Coronary artery (tissue), 2 donors: ENCODE results near the gene TLCD5.
A peak's percentile ranks its signal among the peaks of the same experiment; 100 is the strongest.

Experiments
- DNase-seq: peaks from one replicate; pipeline ENCODE4 v3.0.0-alpha.2; 2017; ENCODE audit warnings: low spot score
- H3K27ac ChIP-seq, 2 donors: fragments of 200-600 bp; sonication (generic); one replicate each; pipeline ENCODE4 v1.5.1; 2016 to 2019
- H3K4me3 ChIP-seq: fragments of 200-600 bp; sonication (generic); 2 replicates; pipeline ENCODE4 v1.5.1; 2016; ENCODE audit warnings: mild to moderate bottlenecking, moderate library complexity
- CTCF ChIP-seq: fragments of 200-600 bp; sonication (generic); IDR thresholded peaks from one replicate; pipeline ENCODE4 v1.5.1; 2019; ENCODE audit warnings: antibody characterized with exemption

The TLCD5 gene

GRCh38 chr11:120336641-120337354 lies 11.7 kb downstream of the TLCD5 start:
- no peak for TF ChIP-seq CTCF
- peak; percentile 84 for DNase-seq
- Histone ChIP-seq H3K27ac (peak overlapping the region; percentile 97 to 99), H3K4me3 (peak overlapping the region; percentile 88)

- peak overlapping the region; percentile 97 to 99 for H3K27ac ChIP-seq
- TF ChIP-seq CTCF, result no peak
- peak overlapping the region; percentile 88 for H3K4me3 ChIP-seq
- DNase-seq, result no peak
Measured at GRCh38 chr11:120337355-120338106, 12.4 kb downstream of the TLCD5 start.

- H3K27ac ChIP-seq, result peak overlapping the region; percentile 97 to 99
- peak overlapping the region; percentile 88 for H3K4me3 ChIP-seq
- TF ChIP-seq CTCF, result no peak
- no peak for DNase-seq
Measured at GRCh38 chr11:120338107-120338933, 13.2 kb downstream of the TLCD5 start.

- Histone ChIP-seq H3K4me3 (peak overlapping the region; percentile 88), H3K27ac (peak overlapping the region; percentile 50 to 58)
- no peak for DNase-seq
- no peak for TF ChIP-seq CTCF
Measured at GRCh38 chr11:120339394-120339890, 14.3 kb downstream of the TLCD5 start.

GRCh38 chr11:120340529-120340928 lies 15.4 kb downstream of the TLCD5 start:
- TF ChIP-seq CTCF, result no peak
- no peak for DNase-seq
- Histone ChIP-seq H3K4me3 (peak overlapping the region; percentile 88), H3K27ac (no peak overlapping the region)

- no peak for DNase-seq
- no peak for TF ChIP-seq CTCF
- no peak overlapping the region for H3K27ac ChIP-seq
- H3K4me3 ChIP-seq, result no peak overlapping the region
Measured at GRCh38 chr11:120342226-120342625, 17.1 kb downstream of the TLCD5 start.
